OCI-LY7 (cell line): ENCODE results near the gene FOXA2. TPM values are rescaled to one million over a fixed set of nuclear protein-coding genes. Genes with fewer than 3 reads are reported as not detected.

ENCODE experiments used
- BruUV-seq: library from RNA; stranded (reverse); fragments of 400-500 nt; replicated peaks from 2 replicates; lab custom pipeline; 2021; lab: Mats Ljungman, UMichigan
- CTCF ChIA-PET: fragments of 300-600 bp; sonication (Branson Sonifier 250); formaldehyde crosslinking; loops from one replicate; lab custom pipeline; 2022; ENCODE audit warnings: antibody characterized with exemption; ENCODE audit not compliant: unreplicated experiment; lab: Charles Lee
- POLR2A ChIA-PET: fragments of 300-600 bp; sonication (Branson Sonifier 250); formaldehyde crosslinking; loops from one replicate; lab custom pipeline; 2022; ENCODE audit warnings: antibody characterized with exemption; lab: Charles Lee
- DNase-seq: peaks from one replicate; pipeline ENCODE4 v3.0.0-alpha.2; 2015; ENCODE audit warnings: low spot score
- H2AFZ ChIP-seq: fragments of 200-600 bp; sonication (generic), shearing (Covaris generic); 2 replicates; pipeline ENCODE4 v1.6.1; 2014; ENCODE audit warnings: mild to moderate bottlenecking, antibody characterized with exemption, low read length, moderate library complexity
- H3K27ac ChIP-seq: fragments of 200-600 bp; sonication (generic); 2 replicates; pipeline ENCODE4 v1.5.1; 2014; ENCODE audit warnings: mixed run types, low read depth, mild to moderate bottlenecking, moderate library complexity, low read length, inconsistent platforms; ENCODE audit not compliant: poor library complexity, severe bottlenecking
- H3K36me3 ChIP-seq: fragments of 200-600 bp; sonication (generic); 2 replicates; pipeline ENCODE4 v1.6.1; 2014; ENCODE audit warnings: mild to moderate bottlenecking, antibody characterized with exemption, low read length, moderate library complexity, mixed read lengths; ENCODE audit not compliant: insufficient read depth
- H3K4me1 ChIP-seq: fragments of 200-600 bp; sonication (generic); 2 replicates; pipeline ENCODE4 v1.5.1; 2014; ENCODE audit warnings: mild to moderate bottlenecking, low read length; ENCODE audit not compliant: insufficient read depth, poor library complexity, severe bottlenecking
- H3K4me2 ChIP-seq: fragments of 200-600 bp; sonication (generic); 2 replicates; pipeline ENCODE4 v1.6.1; 2014; ENCODE audit warnings: mild to moderate bottlenecking, low read length
- H3K4me3 ChIP-seq: fragments of 200-600 bp; sonication (generic); 2 replicates; pipeline ENCODE4 v1.5.1; 2014; ENCODE audit warnings: mild to moderate bottlenecking, low read depth, low read length; ENCODE audit not compliant: poor library complexity, severe bottlenecking
- H3K79me2 ChIP-seq: fragments of 200-600 bp; sonication (generic); 2 replicates; pipeline ENCODE4 v1.6.1; 2016; ENCODE audit warnings: low read depth, mild to moderate bottlenecking, low read length, moderate library complexity, mixed read lengths; ENCODE audit not compliant: insufficient read depth
- H3K9me2 ChIP-seq: fragments of 200-600 bp; sonication (generic); 2 replicates; pipeline ENCODE4 v1.6.1; 2016; ENCODE audit warnings: mild to moderate bottlenecking, low read length, mixed read lengths; ENCODE audit not compliant: insufficient read depth
- H3K9me3 ChIP-seq: fragments of 200-600 bp; sonication (generic); 2 replicates; pipeline ENCODE4 v1.6.1; 2014; ENCODE audit warnings: mild to moderate bottlenecking, mixed run types, low read length, mixed read lengths
- H4K20me1 ChIP-seq: fragments of 200-600 bp; sonication (generic); 2 replicates; pipeline ENCODE4 v1.6.1; 2014; ENCODE audit warnings: mild to moderate bottlenecking, antibody characterized with exemption, low read length, moderate library complexity, mixed read lengths; ENCODE audit not compliant: insufficient read depth
- EZH2phosphoT487 ChIP-seq: fragments of 200-600 bp; sonication (generic); IDR thresholded peaks from 2 replicates; pipeline ENCODE4 v1.6.1; 2018; ENCODE audit warnings: low read depth, borderline replicate concordance, mild to moderate bottlenecking, mixed run types, antibody characterized with exemption, low read length, moderate library complexity, mixed read lengths
- intact Hi-C: fragments of 100-400 bp; cut with micrococcal nuclease; formaldehyde crosslinking; loops from one replicate; pipeline ENCODE4 v1.10.0; 2022; ENCODE audit not compliant: unreplicated experiment
- total RNA-seq, 2 experiments: library from RNA; depleted of rRNA in 1 of 2; stranded (reverse); fragments of >200 nt in 1 of 2; shearing (Covaris generic) in 1 of 2; gene quantifications; 2 replicates each; pipeline ENCODE4 v1.2.3, GENCODE V29; 2014 to 2022
- TF ChIP-seq, protein P1 (sequence below): fragments of 200-600 bp; sonication (generic); conservative IDR thresholded peaks from 2 replicates; pipeline ENCODE4 v1.5.1; 2014; ENCODE audit warnings: mild to moderate bottlenecking, antibody characterized with exemption, low read length, moderate library complexity, mixed read lengths

The FOXA2 gene
- total RNA-seq, 2 experiments from 2014 or later = not detected

DNA sequence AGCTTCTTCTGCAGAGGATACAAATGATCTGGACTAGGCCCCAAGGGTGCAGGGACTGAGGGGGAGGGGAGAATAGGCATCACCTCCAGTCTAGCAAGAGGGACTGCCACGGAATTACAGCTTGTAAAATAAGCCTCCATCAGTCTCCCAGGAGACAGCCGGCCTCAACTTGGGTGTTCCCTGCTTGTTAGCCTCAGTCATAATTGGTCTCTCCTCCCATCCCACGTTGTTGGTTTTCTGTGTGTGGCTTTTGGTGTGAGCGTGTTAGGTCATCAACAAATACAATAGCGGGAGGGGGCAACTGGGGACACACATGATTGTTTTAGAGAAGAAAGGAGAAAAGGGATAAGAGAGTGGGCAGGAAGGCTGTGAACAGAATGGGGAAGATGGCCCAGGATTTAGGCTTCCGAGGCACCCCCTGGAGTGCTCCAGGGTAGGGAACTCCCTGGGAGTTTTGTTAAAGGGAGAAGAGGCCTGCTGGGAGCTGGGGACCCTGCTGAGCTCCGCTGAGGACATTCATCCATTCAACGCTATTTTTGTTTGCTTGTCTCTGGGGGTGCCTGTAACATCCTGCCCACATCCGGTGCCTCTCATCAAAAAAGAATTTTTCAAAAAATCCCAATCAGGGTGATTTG is 9.2 kb downstream of the FOXA2 start:
- CTCF ChIA-PET = no interaction called here

DNA sequence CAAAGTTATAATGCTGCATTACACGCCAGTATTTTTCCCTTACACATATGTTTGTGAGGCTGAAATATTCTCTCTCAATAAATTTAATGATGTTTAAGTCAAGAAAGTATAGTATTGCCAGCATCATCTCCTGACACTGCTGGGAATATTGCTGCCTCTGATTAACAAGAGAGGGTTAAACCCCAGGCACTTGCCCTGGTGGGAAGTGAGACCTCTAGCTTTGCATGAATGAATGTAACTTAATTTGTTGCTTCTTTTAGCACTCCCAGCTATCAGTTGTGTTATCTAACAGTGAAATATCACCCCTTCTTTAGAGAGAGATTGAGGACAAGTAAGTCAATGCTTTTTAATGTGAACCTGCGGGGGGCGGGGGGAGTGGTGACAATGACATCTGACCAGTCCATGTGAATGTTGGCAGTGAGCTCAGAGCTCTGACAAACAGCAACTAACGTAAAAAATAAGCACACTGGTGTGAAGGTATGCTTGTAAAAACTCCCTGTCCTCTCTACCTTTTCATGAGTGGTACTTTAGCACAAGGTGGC is 9.8 kb downstream of the FOXA2 start:
- no peaks in the 10 kb centered on the region for H3K9me2 ChIP-seq
- intact Hi-C loops = no loop called here
- H3K36me3 ChIP-seq = no peaks in the 10 kb centered on the region
- CTCF ChIA-PET = no interaction called here
- H3K4me3 ChIP-seq = no peak overlapping the region
- no peak overlapping the region for H2AFZ ChIP-seq
- H3K79me2 ChIP-seq = no peaks in the 10 kb centered on the region
- POLR2A ChIA-PET = no interaction called here
- H3K4me2 ChIP-seq = no peak overlapping the region
- H3K9me3 ChIP-seq = no peaks in the 10 kb centered on the region
- no peak for TF ChIP-seq EZH2phosphoT487
- TF ChIP-seq, protein P1, sequence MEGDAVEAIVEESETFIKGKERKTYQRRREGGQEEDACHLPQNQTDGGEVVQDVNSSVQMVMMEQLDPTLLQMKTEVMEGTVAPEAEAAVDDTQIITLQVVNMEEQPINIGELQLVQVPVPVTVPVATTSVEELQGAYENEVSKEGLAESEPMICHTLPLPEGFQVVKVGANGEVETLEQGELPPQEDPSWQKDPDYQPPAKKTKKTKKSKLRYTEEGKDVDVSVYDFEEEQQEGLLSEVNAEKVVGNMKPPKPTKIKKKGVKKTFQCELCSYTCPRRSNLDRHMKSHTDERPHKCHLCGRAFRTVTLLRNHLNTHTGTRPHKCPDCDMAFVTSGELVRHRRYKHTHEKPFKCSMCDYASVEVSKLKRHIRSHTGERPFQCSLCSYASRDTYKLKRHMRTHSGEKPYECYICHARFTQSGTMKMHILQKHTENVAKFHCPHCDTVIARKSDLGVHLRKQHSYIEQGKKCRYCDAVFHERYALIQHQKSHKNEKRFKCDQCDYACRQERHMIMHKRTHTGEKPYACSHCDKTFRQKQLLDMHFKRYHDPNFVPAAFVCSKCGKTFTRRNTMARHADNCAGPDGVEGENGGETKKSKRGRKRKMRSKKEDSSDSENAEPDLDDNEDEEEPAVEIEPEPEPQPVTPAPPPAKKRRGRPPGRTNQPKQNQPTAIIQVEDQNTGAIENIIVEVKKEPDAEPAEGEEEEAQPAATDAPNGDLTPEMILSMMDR = no peak
- H3K4me1 ChIP-seq = no peaks in the 10 kb centered on the region
- H3K27ac ChIP-seq = no peak overlapping the region
- no peaks in the 10 kb centered on the region for H4K20me1 ChIP-seq
- BruUV-seq = no TSS peak
- no peak for DNase-seq

More for the DNA sequence above, 9.2 kb downstream of the FOXA2 start:
- intact Hi-C loops = no loop called here
- Histone ChIP-seq H2AFZ (no peak overlapping the region), H4K20me1 (no peaks in the 10 kb centered on the region), H3K79me2 (no peaks in the 10 kb centered on the region), H3K9me2 (no peaks in the 10 kb centered on the region), H3K4me1 (no peaks in the 10 kb centered on the region), H3K4me3 (no peak overlapping the region), H3K27ac (no peak overlapping the region), H3K9me3 (no peaks in the 10 kb centered on the region), H3K36me3 (no peaks in the 10 kb centered on the region), H3K4me2 (no peak overlapping the region)
- DNase-seq = no peak
- no TSS peak for BruUV-seq
- TF ChIP-seq, protein P1 = no peak
- no peak for TF ChIP-seq EZH2phosphoT487
- POLR2A ChIA-PET = no interaction called here

DNA sequence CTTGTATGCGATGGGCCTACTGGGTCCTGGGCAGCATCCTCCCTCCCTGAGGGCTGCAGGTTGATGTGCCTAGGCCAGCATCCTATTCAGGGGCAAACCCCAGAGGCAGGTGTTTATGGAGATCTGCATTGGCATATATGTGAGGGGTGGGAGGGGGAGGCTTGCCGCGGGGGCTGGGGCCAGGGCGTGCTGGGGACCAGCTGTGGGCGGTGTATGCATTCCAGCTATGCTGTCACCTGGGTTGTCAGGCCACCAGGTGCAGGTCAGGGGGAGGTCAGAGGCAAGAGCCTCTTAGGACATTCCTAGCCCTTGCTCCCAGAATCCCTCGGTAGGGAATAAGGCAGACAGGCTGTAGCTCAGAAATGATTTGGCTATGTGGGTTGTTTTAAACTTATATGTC is 11.9 kb downstream of the FOXA2 start:
- no TSS peak for BruUV-seq
- no peaks in the 10 kb centered on the region for H4K20me1 ChIP-seq
- no peak overlapping the region for H3K27ac ChIP-seq
- no peak for DNase-seq
- no peaks in the 10 kb centered on the region for H3K9me2 ChIP-seq
- POLR2A ChIA-PET = no interaction called here
- H2AFZ ChIP-seq = no peak overlapping the region
- H3K79me2 ChIP-seq = no peaks in the 10 kb centered on the region
- TF ChIP-seq, protein P1 = no peak
- TF ChIP-seq EZH2phosphoT487 = no peak
- intact Hi-C loops = no loop called here
- no peak overlapping the region for H3K4me2 ChIP-seq
- H3K36me3 ChIP-seq = no peaks in the 10 kb centered on the region
- H3K4me3 ChIP-seq = no peak overlapping the region
- H3K4me1 ChIP-seq = no peaks in the 10 kb centered on the region
- H3K9me3 ChIP-seq = no peaks in the 10 kb centered on the region
- CTCF ChIA-PET = no interaction called here
